WTC11 (cell line): ENCODE data around the gene LAMA4. TPM values are rescaled to one million over a fixed set of nuclear protein-coding genes. Genes with fewer than 3 reads are reported as not detected.

Experiments
- ATAC-seq: fragments of 200-7000 bp; cut with Tn5 transposase; 2 replicates; pipeline ENCODE4 v1.10.0; 2021; ENCODE audit warnings: mild to moderate bottlenecking, moderate library complexity
- CTCF ChIA-PET: fragments of 300-600 bp; sonication (Branson Sonifier 250); formaldehyde crosslinking; loops from one replicate; lab custom pipeline; 2021; ENCODE audit warnings: antibody characterized with exemption; lab: Charles Lee
- POLR2A ChIA-PET: fragments of 350-600 bp; sonication (Branson Sonifier 250); formaldehyde crosslinking; loops from one replicate; lab custom pipeline; 2021; ENCODE audit warnings: antibody characterized with exemption; lab: Charles Lee
- DNase-seq: peaks from one replicate; pipeline ENCODE4 v3.0.0; 2021; ENCODE audit warnings: low spot score
- H3K27ac Mint-ChIP-seq: 2 replicates; pipeline ENCODE4 v1.8.0; 2021; ENCODE audit warnings: mixed read lengths
- H3K27me3 Mint-ChIP-seq: 2 replicates; pipeline ENCODE4 v1.8.0; 2021; ENCODE audit warnings: low read depth, mild to moderate bottlenecking, moderate library complexity, mixed read lengths
- H3K36me3 Mint-ChIP-seq: 2 replicates; pipeline ENCODE4 v1.8.0; 2021; ENCODE audit warnings: mixed read lengths
- H3K4me1 Mint-ChIP-seq: 2 replicates; pipeline ENCODE4 v1.8.0; 2022; ENCODE audit warnings: mixed read lengths
- H3K4me3 Mint-ChIP-seq: 2 replicates; pipeline ENCODE4 v1.8.0; 2021; ENCODE audit warnings: mild to moderate bottlenecking, moderate library complexity, mixed read lengths
- H3K9me3 Mint-ChIP-seq: 2 replicates; pipeline ENCODE4 v1.8.0; 2021; ENCODE audit warnings: mixed read lengths
- ATF6 ChIP-seq: sonication (generic); formaldehyde crosslinking; IDR thresholded peaks from 2 replicates; pipeline ENCODE4 v1.8.1; 2023; ENCODE audit warnings: mild to moderate bottlenecking, missing genetic modification reagents
- CBFB ChIP-seq: sonication (generic); formaldehyde crosslinking; IDR thresholded peaks from 2 replicates; pipeline ENCODE4 v1.8.1; 2022; ENCODE audit warnings: mild to moderate bottlenecking, low read depth, missing genetic modification reagents
- CTCF ChIP-seq: fragments of 200-600 bp; IDR thresholded peaks from 2 replicates; pipeline ENCODE4 v1.8.0; 2022; ENCODE audit warnings: antibody characterized with exemption
- E2F4 ChIP-seq: sonication (generic); formaldehyde crosslinking; IDR thresholded peaks from 2 replicates; pipeline ENCODE4 v1.8.1; 2022; ENCODE audit warnings: low read depth, mild to moderate bottlenecking, moderate library complexity, missing genetic modification reagents, borderline replicate concordance
- ESRRA ChIP-seq: sonication (generic); formaldehyde crosslinking; IDR thresholded peaks from 2 replicates; pipeline ENCODE4 v1.8.1; 2022; ENCODE audit warnings: mild to moderate bottlenecking, missing genetic modification reagents, borderline replicate concordance
- ETV6 ChIP-seq: sonication (generic); formaldehyde crosslinking; IDR thresholded peaks from 2 replicates; pipeline ENCODE4 v1.8.1; 2022; ENCODE audit warnings: mild to moderate bottlenecking, missing genetic modification reagents
- FOXP1 ChIP-seq: sonication (generic); formaldehyde crosslinking; IDR thresholded peaks from 2 replicates; pipeline ENCODE4 v1.8.0; 2022; ENCODE audit warnings: missing genetic modification reagents, mild to moderate bottlenecking, moderate library complexity, borderline replicate concordance
- IRF2 ChIP-seq: sonication (generic); formaldehyde crosslinking; IDR thresholded peaks from 2 replicates; pipeline ENCODE4 v1.8.0; 2022; ENCODE audit warnings: low read depth, missing genetic modification reagents, borderline replicate concordance
- MAX ChIP-seq: sonication (generic); formaldehyde crosslinking; IDR thresholded peaks from 2 replicates; pipeline ENCODE4 v1.8.0; 2022; ENCODE audit warnings: mild to moderate bottlenecking, missing genetic modification reagents
- MXD4 ChIP-seq: fragments of 250-450 bp; sonication (Bioruptor Pico); IDR thresholded peaks from 2 replicates; pipeline ENCODE4 v1.8.0; 2021; ENCODE audit warnings: mild to moderate bottlenecking, moderate library complexity, borderline replicate concordance
- NFATC4 ChIP-seq: fragments of 250-450 bp; sonication (Bioruptor Pico); IDR thresholded peaks from 2 replicates; pipeline ENCODE4 v1.9.0; 2021; ENCODE audit warnings: mild to moderate bottlenecking
- NR1H2 ChIP-seq: sonication (generic); formaldehyde crosslinking; IDR thresholded peaks from 2 replicates; pipeline ENCODE4 v1.9.0; 2021; ENCODE audit warnings: mild to moderate bottlenecking, moderate library complexity, missing genetic modification reagents
- NR2C2 ChIP-seq: sonication (generic); formaldehyde crosslinking; IDR thresholded peaks from 2 replicates; pipeline ENCODE4 v1.8.0; 2022; ENCODE audit warnings: mild to moderate bottlenecking, missing genetic modification reagents
- PREB ChIP-seq: sonication (generic); formaldehyde crosslinking; IDR thresholded peaks from 2 replicates; pipeline ENCODE4 v1.8.1; 2022; ENCODE audit warnings: mild to moderate bottlenecking, missing genetic modification reagents, moderate library complexity, borderline replicate concordance
- RORB ChIP-seq: fragments of 250-450 bp; sonication (Bioruptor Pico); IDR thresholded peaks from 2 replicates; pipeline ENCODE4 v1.9.0; 2021; ENCODE audit warnings: mild to moderate bottlenecking
- USF1 ChIP-seq: sonication (generic); formaldehyde crosslinking; IDR thresholded peaks from 2 replicates; pipeline ENCODE4 v1.8.0; 2022; ENCODE audit warnings: mild to moderate bottlenecking, missing genetic modification reagents
- ZBTB21 ChIP-seq: sonication (generic); formaldehyde crosslinking; IDR thresholded peaks from 2 replicates; pipeline ENCODE4 v1.8.1; 2023; ENCODE audit warnings: mild to moderate bottlenecking, missing genetic modification reagents, borderline replicate concordance
- ZNF121 ChIP-seq: sonication (generic); formaldehyde crosslinking; IDR thresholded peaks from 2 replicates; pipeline ENCODE4 v1.8.0; 2023; ENCODE audit warnings: missing genetic modification reagents
- ZNF138 ChIP-seq: sonication (generic); formaldehyde crosslinking; conservative IDR thresholded peaks from 2 replicates; pipeline ENCODE4 v1.8.1; 2022; ENCODE audit warnings: mild to moderate bottlenecking, moderate library complexity, missing genetic modification reagents
- ZNF219 ChIP-seq: sonication (generic); formaldehyde crosslinking; IDR thresholded peaks from 2 replicates; pipeline ENCODE4 v1.8.0; 2023; ENCODE audit warnings: missing genetic modification reagents, mild to moderate bottlenecking, borderline replicate concordance
- ZNF232 ChIP-seq: sonication (generic); formaldehyde crosslinking; IDR thresholded peaks from 2 replicates; pipeline ENCODE4 v1.8.0; 2022; ENCODE audit warnings: mild to moderate bottlenecking, missing genetic modification reagents
- ZNF263 ChIP-seq: sonication (generic); formaldehyde crosslinking; IDR thresholded peaks from 2 replicates; pipeline ENCODE4 v1.8.1; 2022; ENCODE audit warnings: low read depth, mild to moderate bottlenecking, moderate library complexity, missing genetic modification reagents
- ZNF416 ChIP-seq: fragments of 250-450 bp; sonication (Bioruptor Pico); IDR thresholded peaks from 2 replicates; pipeline ENCODE4 v1.9.0; 2021; ENCODE audit warnings: mild to moderate bottlenecking, inconsistent platforms
- ZNF425 ChIP-seq: fragments of 250-450 bp; sonication (Bioruptor Pico); conservative IDR thresholded peaks from 2 replicates; pipeline ENCODE4 v1.9.0; 2021; ENCODE audit warnings: mild to moderate bottlenecking
- total RNA-seq: library from RNA; stranded (reverse); gene quantifications from 3 replicates; pipeline ENCODE4 v1.2.3, GENCODE V29; 2021
- TF ChIP-seq, protein P1 (sequence below): sonication (generic); formaldehyde crosslinking; IDR thresholded peaks from 2 replicates; pipeline ENCODE4 v1.8.1; 2023; ENCODE audit warnings: mild to moderate bottlenecking, missing genetic modification reagents, moderate library complexity

Gene LAMA4
- total RNA-seq, 1 experiment from 2014 or later: 1.6 TPM

GRCh38 chr6:112196306-112196705 lies 58.1 kb downstream of the LAMA4 start:
- DNase-seq (no peak), ATAC-seq (no peak)
- Mint-ChIP-seq H3K4me1 (peaks cover 35% of the 10 kb centered on the region), H3K9me3 (peaks cover 5% of the 10 kb centered on the region), H3K27ac (no peak overlapping the region), H3K27me3 (peaks cover 56% of the 10 kb centered on the region), H3K4me3 (no peak overlapping the region), H3K36me3 (peaks cover 7% of the 10 kb centered on the region)
- TF ChIP-seq ZNF263 (no peak), NR1H2 (CRISPR knock-in tag) (no peak), ZNF138 (CRISPR knock-in tag) (no peak), ATF6 (no peak), ESRRA (CRISPR knock-in tag) (no peak), USF1 (CRISPR knock-in tag) (no peak), ZNF416 (no peak), PREB (CRISPR knock-in tag) (no peak), ZNF232 (CRISPR knock-in tag) (no peak), ZNF121 (CRISPR knock-in tag) (no peak), RORB (no peak), ZNF425 (CRISPR knock-in tag) (no peak), E2F4 (CRISPR knock-in tag) (no peak), IRF2 (CRISPR knock-in tag) (no peak), ZBTB21 (no peak)
- TF ChIP-seq, protein P1, sequence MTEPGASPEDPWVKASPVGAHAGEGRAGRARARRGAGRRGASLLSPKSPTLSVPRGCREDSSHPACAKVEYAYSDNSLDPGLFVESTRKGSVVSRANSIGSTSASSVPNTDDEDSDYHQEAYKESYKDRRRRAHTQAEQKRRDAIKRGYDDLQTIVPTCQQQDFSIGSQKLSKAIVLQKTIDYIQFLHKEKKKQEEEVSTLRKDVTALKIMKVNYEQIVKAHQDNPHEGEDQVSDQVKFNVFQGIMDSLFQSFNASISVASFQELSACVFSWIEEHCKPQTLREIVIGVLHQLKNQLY (CRISPR knock-in tag): no peak
- CTCF ChIA-PET: interaction anchor here (1.2 kb wide), 1 partner anchor 16 kb away, joined by 4 read pairs; no protein-coding TSS in a partner anchor
- POLR2A ChIA-PET: no interaction called here

GRCh38 chr6:112195166-112195565 lies 59.2 kb downstream of the LAMA4 start:
- Mint-ChIP-seq H3K27ac (no peak overlapping the region), H3K27me3 (peaks cover 50% of the 10 kb centered on the region), H3K4me1 (peaks cover 32% of the 10 kb centered on the region), H3K36me3 (peaks cover 4% of the 10 kb centered on the region), H3K9me3 (peaks cover 4% of the 10 kb centered on the region), H3K4me3 (no peak overlapping the region)
- no peak for ATAC-seq
- ChIA-PET POLR2A (no interaction called here), CTCF (interaction anchor here (1.3 kb wide), 1 partner anchor 14 kb away, joined by 4 read pairs; no protein-coding TSS in a partner anchor)
- DNase-seq: no peak
- TF ChIP-seq CTCF: no peak
- no peak for TF ChIP-seq MXD4 (CRISPR knock-in tag)
- TF ChIP-seq CBFB (CRISPR knock-in tag): no peak
- TF ChIP-seq NFATC4 (CRISPR knock-in tag): no peak
- TF ChIP-seq NR2C2: no peak
- no peak for TF ChIP-seq MAX (CRISPR knock-in tag)
- no peak for TF ChIP-seq FOXP1 (CRISPR knock-in tag)
- no peak for TF ChIP-seq ZNF138 (CRISPR knock-in tag)
- TF ChIP-seq ZNF219 (CRISPR knock-in tag): no peak
- TF ChIP-seq ETV6: no peak
- no peak for TF ChIP-seq ESRRA (CRISPR knock-in tag)
